DND-41 (cell line): ENCODE data around the gene LRP11.

Experiments used
- ATAC-seq: fragments of 200-7000 bp; cut with Tn5 transposase; 3 replicates; pipeline ENCODE4 v1.9.1; 2021; ENCODE audit warnings: low read depth; ENCODE audit not compliant: insufficient read depth
- DNase-seq: peaks from one replicate; pipeline ENCODE4 v3.0.0-alpha.2; 2020
- H2AFZ ChIP-seq: 2 replicates; pipeline ENCODE4 v1.6.0; 2012; ENCODE audit warnings: low read depth, low read length
- H3K27ac ChIP-seq: 2 replicates; pipeline ENCODE4 v1.5.1; 2012; ENCODE audit warnings: low read length, inconsistent platforms
- H3K27me3 ChIP-seq: fragments of 200-600 bp; sonication (generic); 2 replicates; pipeline ENCODE4 v1.6.0; 2012; ENCODE audit warnings: low read length, mild to moderate bottlenecking, inconsistent platforms; ENCODE audit not compliant: insufficient read depth, poor library complexity
- H3K36me3 ChIP-seq: 2 replicates; pipeline ENCODE4 v1.5.1; 2012; ENCODE audit warnings: low read length, inconsistent platforms; ENCODE audit not compliant: insufficient read depth
- H3K4me1 ChIP-seq: 2 replicates; pipeline ENCODE4 v1.5.1; 2012; ENCODE audit warnings: mild to moderate bottlenecking, low read length; ENCODE audit not compliant: insufficient read depth
- H3K4me2 ChIP-seq: 2 replicates; pipeline ENCODE4 v1.6.0; 2012; ENCODE audit warnings: mild to moderate bottlenecking, moderate library complexity, low read length, inconsistent platforms; ENCODE audit not compliant: insufficient read depth
- H3K4me3 ChIP-seq, 2 experiments: fragments of 200-600 bp in 1 of 2; shearing (Covaris generic) in 1 of 2; 2 replicates each; pipeline ENCODE4 v1.5.1; 2012 to 2016; ENCODE audit warnings: inconsistent platforms in 2 of 2, low read length in 2 of 2, mild to moderate bottlenecking in 2 of 2, low read depth in 1 of 2, moderate library complexity in 1 of 2
- H3K79me2 ChIP-seq: 2 replicates; pipeline ENCODE4 v1.6.0; 2012; ENCODE audit warnings: low read length, inconsistent platforms; ENCODE audit not compliant: insufficient read depth
- H3K9ac ChIP-seq: 2 replicates; pipeline ENCODE4 v1.6.0; 2012; ENCODE audit warnings: low read depth, mild to moderate bottlenecking, inconsistent platforms, low read length, moderate library complexity
- H3K9me3 ChIP-seq: 2 replicates; pipeline ENCODE4 v1.5.1; 2012; ENCODE audit warnings: low read length, moderate library complexity, mild to moderate bottlenecking, inconsistent platforms; ENCODE audit not compliant: insufficient read depth, severe bottlenecking
- H4K20me1 ChIP-seq: 2 replicates; pipeline ENCODE4 v1.6.0; 2012; ENCODE audit warnings: low read length; ENCODE audit not compliant: insufficient read depth
- EZH2 ChIP-seq: IDR thresholded peaks from 3 replicates; pipeline ENCODE4 v1.6.1; 2012; ENCODE audit warnings: borderline replicate concordance, low read depth, mild to moderate bottlenecking, moderate library complexity, low read length, inconsistent platforms; ENCODE audit not compliant: severe bottlenecking
- TF ChIP-seq, protein P1 (sequence below): IDR thresholded peaks from 2 replicates; pipeline ENCODE4 v1.5.1; 2012; ENCODE audit warnings: borderline replicate concordance, low read length, moderate library complexity, mild to moderate bottlenecking; ENCODE audit not compliant: poor library complexity, severe bottlenecking; ENCODE audit errors: extremely low read depth

Gene LRP11

DNA sequence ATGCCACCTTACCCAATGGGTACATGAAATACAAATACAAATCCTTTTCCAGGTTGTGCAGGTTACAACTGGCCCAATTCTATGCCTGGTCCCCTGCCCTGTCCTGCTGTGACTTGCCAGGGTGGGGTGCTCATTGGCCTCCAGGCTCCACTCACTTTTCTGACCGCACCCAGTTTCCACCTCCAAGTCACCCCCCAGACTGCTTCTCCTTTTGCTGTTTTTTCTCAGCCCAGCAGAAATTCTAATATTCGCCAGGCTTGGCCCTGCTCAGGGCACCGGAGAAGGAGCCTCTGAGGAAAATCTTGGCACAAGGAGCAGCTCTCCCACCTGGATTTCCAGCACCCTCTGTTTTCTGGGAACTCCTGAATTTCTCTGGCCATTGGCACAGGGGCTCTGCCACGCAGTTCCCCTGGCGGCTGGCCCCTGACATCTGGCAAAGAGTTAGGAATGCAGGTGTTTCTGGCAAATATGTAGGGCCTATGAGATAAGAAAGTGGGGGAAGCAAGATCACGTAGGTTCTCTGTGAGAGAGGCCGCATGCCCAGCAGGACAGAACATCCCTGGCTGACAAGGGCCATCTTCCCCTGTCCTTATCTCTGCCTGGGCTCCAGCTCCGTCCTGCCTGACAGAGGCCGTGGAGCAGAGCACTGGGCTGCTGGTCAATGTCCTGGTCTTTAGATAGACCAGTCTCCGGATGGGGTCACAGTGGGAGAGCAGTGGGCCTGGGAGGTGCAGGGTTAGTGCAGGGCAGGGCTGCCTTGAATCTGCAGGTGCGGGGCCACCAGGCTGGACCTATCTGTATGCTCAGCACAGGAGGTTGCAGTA, 36.7 kb upstream of the LRP11 start:
- Histone ChIP-seq H3K9me3 (no peaks in the 10 kb centered on the region), H2AFZ (no peak overlapping the region), H3K27ac (no peak overlapping the region), H3K36me3 (no peaks in the 10 kb centered on the region), H3K79me2 (no peaks in the 10 kb centered on the region), H3K9ac (no peak overlapping the region), H3K4me1 (no peaks in the 10 kb centered on the region), H3K4me2 (no peak overlapping the region), H3K27me3 (peaks cover 4% of the 10 kb centered on the region), H4K20me1 (no peaks in the 10 kb centered on the region), H3K4me3 (no peak overlapping the region)
- DNase-seq (no peak), ATAC-seq (no peak)
- TF ChIP-seq, protein P1, sequence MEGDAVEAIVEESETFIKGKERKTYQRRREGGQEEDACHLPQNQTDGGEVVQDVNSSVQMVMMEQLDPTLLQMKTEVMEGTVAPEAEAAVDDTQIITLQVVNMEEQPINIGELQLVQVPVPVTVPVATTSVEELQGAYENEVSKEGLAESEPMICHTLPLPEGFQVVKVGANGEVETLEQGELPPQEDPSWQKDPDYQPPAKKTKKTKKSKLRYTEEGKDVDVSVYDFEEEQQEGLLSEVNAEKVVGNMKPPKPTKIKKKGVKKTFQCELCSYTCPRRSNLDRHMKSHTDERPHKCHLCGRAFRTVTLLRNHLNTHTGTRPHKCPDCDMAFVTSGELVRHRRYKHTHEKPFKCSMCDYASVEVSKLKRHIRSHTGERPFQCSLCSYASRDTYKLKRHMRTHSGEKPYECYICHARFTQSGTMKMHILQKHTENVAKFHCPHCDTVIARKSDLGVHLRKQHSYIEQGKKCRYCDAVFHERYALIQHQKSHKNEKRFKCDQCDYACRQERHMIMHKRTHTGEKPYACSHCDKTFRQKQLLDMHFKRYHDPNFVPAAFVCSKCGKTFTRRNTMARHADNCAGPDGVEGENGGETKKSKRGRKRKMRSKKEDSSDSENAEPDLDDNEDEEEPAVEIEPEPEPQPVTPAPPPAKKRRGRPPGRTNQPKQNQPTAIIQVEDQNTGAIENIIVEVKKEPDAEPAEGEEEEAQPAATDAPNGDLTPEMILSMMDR, result no peak
- TF ChIP-seq EZH2, result no peak

DNA sequence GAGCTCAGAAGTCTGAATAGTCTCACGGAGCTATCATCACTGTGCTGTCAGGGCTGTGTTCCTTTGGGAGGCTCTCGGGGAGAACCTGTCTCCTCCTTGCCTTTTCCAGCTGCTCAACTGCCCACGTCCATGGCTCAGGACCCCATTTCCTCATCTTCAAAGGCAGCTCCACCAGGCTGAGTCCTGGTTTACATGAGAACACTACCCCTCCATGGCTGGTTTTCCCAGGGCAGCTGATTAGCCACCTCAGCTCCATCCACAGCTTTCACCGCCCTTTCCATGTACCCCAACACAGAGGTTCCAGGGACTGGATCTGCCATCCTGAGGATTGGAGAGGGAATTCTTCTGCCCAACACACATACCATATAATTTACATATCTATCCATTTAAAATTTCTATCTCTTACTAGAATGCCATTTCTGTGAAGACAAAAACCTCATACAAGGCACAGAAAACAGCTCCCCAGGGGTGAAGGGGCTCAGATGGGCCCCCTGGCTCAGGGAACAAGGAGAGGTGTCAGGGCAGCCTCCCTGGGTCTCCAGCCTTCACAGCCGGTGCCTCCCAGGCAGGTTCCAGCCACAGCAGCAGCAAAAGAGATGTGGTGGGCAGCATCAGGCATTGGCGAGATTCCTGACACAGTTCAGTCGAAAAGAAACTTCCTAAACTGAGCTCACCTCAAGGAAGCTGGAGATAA, 35.9 kb upstream of the LRP11 start:
- no peak for TF ChIP-seq EZH2
- TF ChIP-seq, protein P1, result no peak
- Histone ChIP-seq H3K79me2 (no peaks in the 10 kb centered on the region), H3K9me3 (no peaks in the 10 kb centered on the region), H3K4me2 (no peak overlapping the region), H3K4me1 (no peaks in the 10 kb centered on the region), H3K4me3 (no peak overlapping the region), H3K27me3 (peaks cover 4% of the 10 kb centered on the region), H2AFZ (no peak overlapping the region), H3K27ac (no peak overlapping the region), H4K20me1 (no peaks in the 10 kb centered on the region), H3K9ac (no peak overlapping the region), H3K36me3 (no peaks in the 10 kb centered on the region)
- DNase-seq (no peak), ATAC-seq (no peak)

DNA sequence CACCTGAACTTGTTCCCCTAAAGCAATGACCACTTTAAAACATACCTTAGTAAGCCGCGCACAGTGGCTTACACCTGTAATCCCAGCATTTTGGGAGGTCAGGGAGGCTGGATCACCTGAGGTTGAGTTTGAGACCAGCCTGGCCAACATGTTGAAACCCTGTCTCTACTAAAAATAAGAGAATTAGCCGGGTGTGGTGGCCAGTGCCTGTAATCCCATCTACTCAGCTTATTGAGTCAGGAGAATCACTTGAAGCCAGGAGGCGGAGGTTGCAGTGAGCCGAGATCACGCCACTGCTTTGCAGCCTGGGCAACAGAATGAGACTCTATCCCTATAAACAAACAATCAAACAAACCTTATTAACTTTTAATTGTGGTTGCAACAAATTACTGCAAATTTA, 35.3 kb upstream of the LRP11 start:
- no peaks in the 10 kb centered on the region for H3K4me1 ChIP-seq
- no peak overlapping the region for H3K27ac ChIP-seq
- H3K4me2 ChIP-seq, result no peak overlapping the region
- no peaks in the 10 kb centered on the region for H4K20me1 ChIP-seq
- no peak overlapping the region for H2AFZ ChIP-seq
- H3K9me3 ChIP-seq, result no peaks in the 10 kb centered on the region
- H3K79me2 ChIP-seq, result no peaks in the 10 kb centered on the region
- ATAC-seq, result no peak
- H3K36me3 ChIP-seq, result no peaks in the 10 kb centered on the region
- H3K27me3 ChIP-seq, result peaks cover 4% of the 10 kb centered on the region
- DNase-seq, result no peak
- TF ChIP-seq EZH2, result no peak
- TF ChIP-seq, protein P1, result no peak
- H3K4me3 ChIP-seq, result no peak overlapping the region
- H3K9ac ChIP-seq, result no peak overlapping the region
